Renal pelvis (tissue), 4 donors: ENCODE measurements around the gene AGRN. TPM values are rescaled to one million over a fixed set of nuclear protein-coding genes. Genes with fewer than 3 reads are reported as not detected.
"Not testable (repeated sequence)": the region's sequence is repeated elsewhere in the genome, so short reads cannot be mapped to it uniquely, and the experiment has no call there.

Experiments used
- DNase-seq: peaks from one replicate; pipeline ENCODE4 v3.0.0-alpha.2; 2013
- polyA plus RNA-seq, 3 donors: library from polyadenylated mRNA; unstranded; fragments of 120-200 nt; gene quantifications; one replicate each; pipeline ENCODE4 v1.2.1, GENCODE V29; 2013; ENCODE audit not compliant: insufficient read length in 3 of 3

Gene AGRN
- polyA plus RNA-seq, 3 donors: 281 to 299 (median 289) TPM

GRCh38 chr1:1088801-1089680, 69.1 kb downstream of the AGRN start:
- DNase-seq: no peak

DNA sequence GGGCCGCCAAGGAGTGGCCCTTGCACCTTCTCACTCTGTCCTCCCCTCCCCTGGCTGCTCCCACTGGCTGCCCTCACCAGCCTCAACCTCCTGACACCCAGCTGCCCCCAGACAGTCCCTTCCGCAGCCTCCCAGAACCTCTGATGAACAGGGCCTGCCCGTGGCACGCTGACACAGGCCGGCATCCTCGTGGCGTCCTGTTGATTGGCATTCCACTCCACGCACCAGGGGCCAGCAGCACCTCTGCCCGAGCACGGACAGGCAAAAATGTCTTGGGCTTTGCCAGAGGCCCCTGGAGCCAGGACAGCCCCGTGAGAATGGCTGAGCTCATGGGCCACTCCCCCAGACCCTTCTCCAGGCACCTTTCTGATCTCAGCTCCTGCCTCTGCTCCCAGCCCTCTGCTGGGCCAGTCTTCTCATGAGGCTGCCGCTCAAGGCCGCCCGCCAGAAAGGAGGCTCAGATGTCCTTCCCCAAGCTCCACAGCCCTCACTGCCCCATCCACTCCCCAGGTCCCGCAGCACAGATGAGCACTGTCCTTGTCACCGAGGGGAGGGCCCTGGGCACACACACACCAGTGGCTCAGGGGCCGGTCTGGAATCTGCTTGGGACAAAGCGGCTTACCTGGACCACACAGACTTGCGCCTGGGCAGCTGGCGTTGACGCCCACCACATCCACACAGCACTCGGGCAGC, 70.0 kb downstream of the AGRN start:
- no peak for DNase-seq

DNA sequence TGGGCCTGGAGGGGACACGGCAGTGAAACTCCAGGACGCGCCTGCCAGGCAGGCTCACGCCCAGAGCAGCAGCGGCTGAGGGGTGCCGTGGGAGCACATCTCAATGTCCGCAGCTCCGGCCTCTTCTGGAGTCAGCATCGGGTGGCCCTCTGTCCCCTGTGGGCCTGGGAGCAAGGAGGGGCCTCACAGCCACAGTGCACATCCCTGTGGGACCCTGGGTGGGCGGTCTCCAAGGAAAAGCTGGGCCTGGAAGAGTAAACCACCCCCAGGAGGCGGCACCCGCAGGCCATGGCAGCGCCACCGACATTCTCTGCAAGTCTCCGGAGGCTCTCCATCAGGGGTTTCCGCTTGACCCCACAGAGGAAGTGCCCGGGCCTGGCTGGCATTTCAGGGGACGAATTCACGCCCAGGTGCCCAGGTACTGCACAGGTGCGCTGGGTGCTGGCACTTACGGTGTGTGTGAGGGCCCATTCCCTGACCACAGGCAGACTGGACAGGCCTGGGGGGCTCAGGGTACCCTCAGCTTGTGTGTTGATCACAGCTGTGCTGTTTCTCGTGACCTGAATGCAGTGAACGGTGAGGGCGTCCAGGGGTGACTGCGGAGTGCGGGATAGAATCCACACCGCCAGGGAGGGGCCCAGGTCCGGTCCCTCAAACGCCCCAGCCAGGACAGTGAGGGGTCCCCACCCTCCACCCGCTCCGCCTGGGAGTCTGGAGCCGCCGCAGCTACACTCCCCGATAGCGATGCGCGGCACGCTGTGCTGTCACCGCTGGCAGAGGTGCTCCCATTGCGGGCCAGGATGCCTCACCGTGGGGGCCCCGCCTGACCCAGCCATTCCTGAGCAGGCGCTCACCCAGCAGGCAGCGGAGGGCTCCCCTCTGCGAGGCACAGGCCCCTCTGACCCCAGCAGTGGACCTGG, 70.8 kb downstream of the AGRN start:
- no peak for DNase-seq

GRCh38 chr1:1091344-1092148, 71.6 kb downstream of the AGRN start:
- DNase-seq: no peak

DNA sequence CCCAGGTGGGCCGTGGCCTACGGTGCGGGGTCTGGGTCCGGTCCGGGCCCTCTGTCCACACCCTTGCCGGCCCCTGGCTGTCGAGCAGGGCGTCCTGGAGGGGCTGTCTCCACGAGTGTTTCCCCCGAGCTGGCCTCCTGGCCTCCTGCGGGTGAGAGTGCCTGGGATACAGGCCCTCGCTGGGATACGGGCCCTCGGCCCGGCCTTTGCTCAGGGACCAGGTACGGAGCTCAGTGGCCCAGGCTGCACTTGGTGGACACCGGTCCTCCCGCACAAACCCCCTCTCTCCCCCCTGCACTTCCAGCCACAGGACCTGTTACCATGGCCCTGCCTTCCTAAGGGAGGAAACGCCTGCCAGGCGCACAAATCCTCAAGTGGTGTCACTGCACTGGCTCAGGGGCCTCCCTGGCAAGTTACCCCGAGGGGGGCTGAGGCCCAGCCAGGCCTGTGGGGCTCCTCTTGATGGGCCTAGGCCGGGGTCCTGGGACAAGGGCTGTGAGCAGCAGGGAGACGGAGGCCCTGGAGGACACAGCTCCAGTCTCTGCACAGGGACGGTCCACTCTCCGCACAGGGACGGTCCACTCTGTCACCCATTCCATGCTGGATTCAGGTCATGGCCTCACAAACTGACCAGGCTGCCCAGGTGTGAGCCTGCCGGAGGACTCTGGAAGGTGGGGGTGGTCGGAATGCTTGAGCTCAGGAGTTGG, 72.4 kb downstream of the AGRN start:
- DNase-seq: no peak

DNA sequence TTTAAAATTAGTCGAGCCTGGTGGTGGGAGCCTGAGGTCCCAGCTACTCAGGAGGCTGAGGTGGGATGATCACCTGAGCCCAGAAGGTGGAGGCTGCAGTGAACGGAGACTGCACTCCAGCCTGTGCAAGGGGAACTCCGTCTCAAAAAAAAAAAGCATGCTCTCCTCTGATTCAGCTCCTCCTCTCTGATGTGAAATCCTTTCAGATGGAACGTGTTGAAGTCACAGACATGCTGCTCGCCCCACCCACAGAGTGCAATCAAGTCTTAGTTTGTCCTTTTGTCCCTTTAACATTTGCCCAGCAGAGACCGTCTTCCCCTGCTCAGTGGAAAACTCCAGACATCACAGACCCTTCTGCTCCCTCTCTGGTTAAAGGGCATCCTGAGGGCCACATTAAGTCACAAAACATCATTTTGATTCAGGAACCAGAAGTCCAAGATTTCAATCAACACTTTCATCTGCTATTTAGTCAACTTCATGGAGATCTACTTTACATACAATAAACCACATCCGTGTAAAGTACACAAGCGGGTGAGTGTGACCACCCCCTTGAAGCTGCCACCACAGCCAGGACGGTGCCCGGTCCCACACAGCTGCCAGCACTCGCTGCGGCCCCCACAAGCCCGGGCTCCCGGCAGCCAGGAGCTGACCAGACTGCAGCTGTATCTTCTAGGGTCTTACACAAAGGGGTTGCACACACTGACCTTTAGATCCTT, 73.1 kb downstream of the AGRN start:
- DNase-seq: no peak

DNA sequence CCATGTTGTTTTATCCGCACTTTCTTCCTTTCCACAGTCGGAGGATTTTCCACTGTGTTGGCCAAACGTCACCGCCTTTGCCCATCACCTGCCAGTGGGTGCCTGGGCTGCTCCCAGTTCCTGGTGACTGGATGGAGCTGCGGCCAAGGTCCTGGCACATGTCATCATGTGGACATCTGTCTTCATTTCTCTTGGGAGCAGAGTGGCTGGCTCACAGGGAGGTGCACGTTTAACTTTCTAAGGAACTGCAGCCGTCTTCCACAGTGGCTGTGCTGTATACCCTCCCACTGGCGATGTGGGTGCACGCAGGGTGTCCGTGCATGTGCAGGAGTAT, 73.7 kb downstream of the AGRN start:
- DNase-seq: no peak

GRCh38 chr1:1094981-1095380, 75.1 kb downstream of the AGRN start:
- no peak for DNase-seq

- DNase-seq: not testable (repeated sequence)
Observed at GRCh38 chr1:1096136-1096535, 76.2 kb downstream of the AGRN start.

DNA sequence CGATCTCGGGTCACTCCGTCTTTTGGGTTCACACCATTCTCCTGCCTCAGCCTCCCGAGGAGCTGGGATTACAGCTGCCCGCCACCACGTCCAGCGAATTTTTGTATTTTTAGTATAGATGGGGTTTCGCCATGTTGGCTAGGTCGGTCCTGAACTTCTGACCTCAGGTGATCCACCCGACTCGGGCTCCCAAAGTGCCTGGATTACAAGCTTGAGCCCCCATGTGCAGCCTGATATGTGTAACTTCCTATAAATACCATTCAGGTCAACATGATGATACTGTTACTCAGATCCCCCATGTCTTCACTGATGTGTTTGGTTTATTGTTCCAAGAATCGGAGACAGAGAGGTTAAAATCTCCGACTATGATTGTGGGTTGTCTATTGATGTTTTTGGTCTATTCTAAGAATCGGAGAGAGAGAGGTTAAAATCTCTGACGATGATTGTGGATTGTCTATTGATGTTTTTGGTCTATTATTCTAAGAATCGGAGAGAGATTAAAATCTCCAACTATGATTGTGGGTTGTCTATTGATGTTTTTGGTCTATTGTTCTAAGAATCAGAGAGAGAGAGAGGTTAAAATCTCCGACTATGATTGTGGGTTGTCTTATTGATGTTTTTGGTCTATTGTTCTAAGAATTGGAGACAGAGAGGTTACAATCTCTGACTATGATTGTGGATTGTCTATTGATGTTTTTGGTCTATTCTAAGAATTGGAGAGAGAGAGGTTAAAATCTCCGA, 78.9 kb downstream of the AGRN start:
- no peak for DNase-seq

DNA sequence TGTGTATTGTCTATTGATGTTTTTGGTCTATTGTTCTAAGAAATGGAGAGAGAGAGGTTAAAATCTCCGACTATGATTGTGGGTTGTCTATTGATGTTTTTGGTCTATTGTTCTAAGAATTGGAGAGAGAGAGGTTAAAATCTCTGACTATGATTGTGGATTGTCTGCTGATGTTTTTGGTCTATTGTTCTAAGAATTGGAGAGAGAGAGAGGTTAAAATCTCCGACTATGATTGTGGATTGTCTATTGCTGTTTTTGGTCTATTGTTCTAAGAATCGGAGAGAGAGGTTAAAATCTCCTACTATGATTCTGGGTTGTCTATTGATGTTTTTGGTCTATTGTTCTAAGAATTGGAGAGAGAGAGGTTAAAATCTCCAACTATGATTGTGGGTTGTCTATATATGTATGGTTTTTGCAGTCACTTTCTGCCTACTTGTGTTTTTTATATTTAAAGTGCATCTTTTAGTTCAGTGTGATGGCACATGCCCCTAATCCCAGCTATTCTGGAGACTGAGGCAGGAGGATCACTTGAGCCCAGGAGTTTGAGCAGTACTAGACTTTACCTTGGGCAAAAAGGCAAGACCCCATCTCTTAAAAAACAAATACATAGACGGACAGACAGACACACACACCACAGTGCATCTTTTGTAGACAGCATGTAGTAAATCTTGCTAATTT, 79.7 kb downstream of the AGRN start:
- DNase-seq: no peak

DNA sequence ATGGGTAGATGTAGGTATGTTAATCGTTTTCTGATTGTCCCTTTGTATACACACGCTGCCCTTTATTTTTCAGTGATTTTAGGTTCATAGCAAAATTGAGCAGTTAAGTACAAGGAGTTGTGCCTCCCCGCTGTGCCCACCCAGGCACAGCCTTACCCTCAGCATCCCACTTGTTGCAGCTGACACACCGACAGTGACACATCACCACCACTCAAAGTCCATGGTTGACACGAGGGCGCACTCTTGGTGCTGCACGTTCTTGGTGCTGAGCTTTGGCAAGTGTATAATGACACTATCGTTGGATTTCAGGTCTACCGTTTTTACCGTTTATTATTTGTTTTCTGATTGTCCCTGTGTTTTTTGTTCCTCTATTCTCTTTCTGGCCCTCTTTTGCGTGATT, 80.4 kb downstream of the AGRN start:
- DNase-seq: no peak

DNA sequence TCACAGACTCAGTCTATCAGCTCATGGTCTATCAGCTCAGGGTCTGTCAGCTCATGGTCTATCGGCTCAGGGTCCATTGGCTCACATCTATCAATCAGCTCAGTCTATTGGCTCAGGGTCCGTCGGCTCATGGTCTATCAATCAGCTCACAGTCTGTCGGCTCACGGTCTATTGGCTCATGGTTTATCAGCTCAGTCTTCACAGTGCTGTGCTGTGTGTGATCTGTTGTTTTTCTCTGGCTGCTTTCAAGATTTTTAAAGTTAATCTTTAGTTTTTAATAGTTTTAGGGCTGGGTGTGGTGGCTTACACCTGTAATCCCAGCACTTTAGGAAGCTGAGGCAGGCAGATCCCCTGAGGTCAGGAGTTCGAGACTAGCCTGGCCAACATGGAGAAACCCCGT, 81.6 kb downstream of the AGRN start:
- DNase-seq: no peak

GRCh38 chr1:1104152-1104551, 84.2 kb downstream of the AGRN start:
- not testable (repeated sequence) for DNase-seq
